ENCODE data around the gene TLCD1. TPM values are rescaled to one million over a fixed set of nuclear protein-coding genes. Genes with fewer than 3 reads are reported as not detected.

The TLCD1 gene
- total and polyA plus RNA-seq, 10 of the 15 experiments (the other 5 are each of a cell fraction or from before 2014, with no cell fraction given): 2.9 to 19.8 (median 7.7) TPM

GRCh38 chr17:28765038-28765437 lies 39.0 kb upstream of the TLCD1 start:
- TF ChIP-seq HDAC2 (IDR thresholded peaks at IDR 0.05): no peak
- TF ChIP-seq KDM1A (IDR thresholded peaks at IDR 0.05; ENCODE audit: borderline replicate concordance): no peak
- no peak for TF ChIP-seq BMI1 (IDR thresholded peaks at IDR 0.05; ENCODE audit: borderline replicate concordance)
- no peak for TF ChIP-seq CBX5 (IDR thresholded peaks at IDR 0.05; ENCODE audit: low read depth)
- no peak for TF ChIP-seq SREBF2 (IDR thresholded peaks at IDR 0.05; ENCODE audit: low read length)
- TF ChIP-seq NBN (IDR thresholded peaks at IDR 0.05): no peak
- TF ChIP-seq WRNIP1 (IDR thresholded peaks at IDR 0.05; ENCODE audit: borderline replicate concordance, low read depth, low read length): no peak
- no peak for TF ChIP-seq LARP7 (IDR thresholded peaks at IDR 0.05)
- TF ChIP-seq, protein P1, sequence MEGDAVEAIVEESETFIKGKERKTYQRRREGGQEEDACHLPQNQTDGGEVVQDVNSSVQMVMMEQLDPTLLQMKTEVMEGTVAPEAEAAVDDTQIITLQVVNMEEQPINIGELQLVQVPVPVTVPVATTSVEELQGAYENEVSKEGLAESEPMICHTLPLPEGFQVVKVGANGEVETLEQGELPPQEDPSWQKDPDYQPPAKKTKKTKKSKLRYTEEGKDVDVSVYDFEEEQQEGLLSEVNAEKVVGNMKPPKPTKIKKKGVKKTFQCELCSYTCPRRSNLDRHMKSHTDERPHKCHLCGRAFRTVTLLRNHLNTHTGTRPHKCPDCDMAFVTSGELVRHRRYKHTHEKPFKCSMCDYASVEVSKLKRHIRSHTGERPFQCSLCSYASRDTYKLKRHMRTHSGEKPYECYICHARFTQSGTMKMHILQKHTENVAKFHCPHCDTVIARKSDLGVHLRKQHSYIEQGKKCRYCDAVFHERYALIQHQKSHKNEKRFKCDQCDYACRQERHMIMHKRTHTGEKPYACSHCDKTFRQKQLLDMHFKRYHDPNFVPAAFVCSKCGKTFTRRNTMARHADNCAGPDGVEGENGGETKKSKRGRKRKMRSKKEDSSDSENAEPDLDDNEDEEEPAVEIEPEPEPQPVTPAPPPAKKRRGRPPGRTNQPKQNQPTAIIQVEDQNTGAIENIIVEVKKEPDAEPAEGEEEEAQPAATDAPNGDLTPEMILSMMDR (IDR thresholded peaks at IDR 0.05 in 2 of 3, conservative IDR thresholded peaks at IDR 0.05 in 1 of 3; ENCODE audit: control insufficient read depth in 2 of 3, extremely low read depth in 1 of 3, insufficient read depth in 1 of 3, low read depth in 3 of 3, low read length in 3 of 3): no peak
- TF ChIP-seq SUZ12 (IDR thresholded peaks at IDR 0.05; ENCODE audit: unreplicated experiment): no peak
- TF ChIP-seq, protein P2, sequence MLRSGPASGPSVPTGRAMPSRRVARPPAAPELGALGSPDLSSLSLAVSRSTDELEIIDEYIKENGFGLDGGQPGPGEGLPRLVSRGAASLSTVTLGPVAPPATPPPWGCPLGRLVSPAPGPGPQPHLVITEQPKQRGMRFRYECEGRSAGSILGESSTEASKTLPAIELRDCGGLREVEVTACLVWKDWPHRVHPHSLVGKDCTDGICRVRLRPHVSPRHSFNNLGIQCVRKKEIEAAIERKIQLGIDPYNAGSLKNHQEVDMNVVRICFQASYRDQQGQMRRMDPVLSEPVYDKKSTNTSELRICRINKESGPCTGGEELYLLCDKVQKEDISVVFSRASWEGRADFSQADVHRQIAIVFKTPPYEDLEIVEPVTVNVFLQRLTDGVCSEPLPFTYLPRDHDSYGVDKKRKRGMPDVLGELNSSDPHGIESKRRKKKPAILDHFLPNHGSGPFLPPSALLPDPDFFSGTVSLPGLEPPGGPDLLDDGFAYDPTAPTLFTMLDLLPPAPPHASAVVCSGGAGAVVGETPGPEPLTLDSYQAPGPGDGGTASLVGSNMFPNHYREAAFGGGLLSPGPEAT (IDR thresholded peaks at IDR 0.05; ENCODE audit: low read depth): no peak
- TF ChIP-seq RELA (IDR thresholded peaks at IDR 0.05; ENCODE audit: borderline replicate concordance, partially characterized antibody): no peak
- no TSS peak for BruUV-seq (replicated peaks)
- no peaks in the 10 kb centered on the region for H3K79me2 ChIP-seq (ENCODE audit: control insufficient read depth, insufficient read depth, low read length)
- H3K4me3 ChIP-seq: no peak overlapping the region
- H3K4me2 ChIP-seq (ENCODE audit: control insufficient read depth, insufficient read depth): no peak overlapping the region
- DNase-seq (ENCODE audit: low read depth, low spot score): no peak
- no peak overlapping the region for H3K9ac ChIP-seq (ENCODE audit: control insufficient read depth, insufficient read depth, low read length)
- in situ Hi-C loops (cut with MboI): no loop called here
- intact Hi-C loops (cut with micrococcal nuclease; ENCODE audit: unreplicated experiment): no loop called here
- no peak overlapping the region for H2AFZ ChIP-seq (ENCODE audit: control insufficient read depth, low read depth, low read length)
- 73% methylated on average over 4 of the region's 4 CpGs for WGBS (ENCODE audit: insufficient coverage, insufficient replicate concordance, low lambda C conversion rate, missing lambda C conversion rate)
- H3K27ac ChIP-seq (ENCODE audit: control insufficient read depth, insufficient read depth): no peak overlapping the region
- ChIA-PET POLR2A (interaction anchor here (0.9 to 3.6 kb wide), 4 partner anchors 38 to 185 kb away, joined by 3 to 19 read pairs (median 4); partner anchors contain the start of gene TLCD1), RAD21 (ENCODE audit: unreplicated experiment) (interaction anchor here (0.9 to 6.1 kb wide), 12 partner anchors 38 to 186 kb away, joined by 3 to 109 read pairs (median 21); partner anchors contain the start of genes FAM222B, FLOT2, NEK8 and PHF12), CTCF (interaction anchor here (0.6 to 7.3 kb wide), 28 partner anchors 8 to 349 kb away, joined by 3 to 175 read pairs (median 18); partner anchors contain the start of genes DHRS13, ERAL1, FAM222B and FLOT2), SMC1A (ENCODE audit: uncharacterized antibody, unreplicated experiment) (interaction anchor here (1.0 to 4.9 kb wide), 19 partner anchors 9 to 187 kb away, joined by 3 to 60 read pairs (median 7); partner anchors contain the start of genes DHRS13, FLOT2, NEK8 and PHF12)
- ATAC-seq: no peak
- H3K36me3 ChIP-seq (ENCODE audit: control insufficient read depth in 2 of 2, insufficient read depth in 2 of 2, low read length in 1 of 2): peaks cover 5 to 10% of the 10 kb centered on the region in 2 experiments
- no peaks in the 10 kb centered on the region for H3K9me3 ChIP-seq (replicated peaks; ENCODE audit: control insufficient read depth, insufficient read depth, low read length)
- peaks cover 15% of the 10 kb centered on the region for H3K4me1 ChIP-seq (ENCODE audit: control insufficient read depth, insufficient read depth, low read length)
- H4K20me1 ChIP-seq (ENCODE audit: control insufficient read depth, insufficient read depth): no peaks in the 10 kb centered on the region
- no peak for FAIRE-seq
- H3K27me3 ChIP-seq (replicated peaks in 1 of 2; ENCODE audit: control insufficient read depth in 2 of 2, insufficient read depth in 2 of 2, low read length in 1 of 2): no peaks in the 10 kb centered on the region

All from GM12878 (cell line).